HEK293 (cell line): ENCODE data around the gene TNFAIP2.
A peak's percentile ranks its signal among the peaks of the same experiment; 100 is the strongest.

Source experiments
- CTCF ChIA-PET: fragments of 350-600 bp; formaldehyde crosslinking; extraction: SDS; loops from one replicate; lab custom pipeline; 2021; ENCODE audit warnings: antibody characterized with exemption; lab: Yijun Ruan, JAX
- POLR2A ChIA-PET: fragments of 300-600 bp; formaldehyde crosslinking; extraction: SDS; loops from one replicate; lab custom pipeline; 2020; ENCODE audit warnings: antibody characterized with exemption, inconsistent platforms; lab: Yijun Ruan, JAX
- H3K27ac ChIP-seq: fragments of 200-500 bp; sonication (Bioruptor generic); 2 replicates; pipeline ENCODE4 v1.5.1; 2014; ENCODE audit warnings: low read depth, low read length, control low read depth, inconsistent platforms; ENCODE audit errors: extremely low read depth
- H3K36me3 ChIP-seq, 2 experiments: fragments of 200-500 bp in 1 of 2; sonication (Bioruptor generic) in 1 of 2; 1 replicate in 1 of 2; 2 replicates in 1 of 2; pipeline ENCODE4 v1.5.1; 2014 to 2017; ENCODE audit warnings: inconsistent platforms in 2 of 2, low read length in 2 of 2; ENCODE audit not compliant: control insufficient read depth in 2 of 2, insufficient read depth in 1 of 2
- H3K4me1 ChIP-seq: fragments of 200-500 bp; sonication (Bioruptor generic); 2 replicates; pipeline ENCODE4 v1.5.1; 2014; ENCODE audit warnings: mild to moderate bottlenecking, low read length, inconsistent platforms; ENCODE audit not compliant: control insufficient read depth, insufficient read depth
- H3K4me3 ChIP-seq: 2 replicates; pipeline ENCODE4 v1.5.1; 2011; ENCODE audit warnings: low read depth, mild to moderate bottlenecking, control low read depth, low read length, moderate library complexity
- H3K9me3 ChIP-seq: fragments of 200-500 bp; sonication (Bioruptor generic); 2 replicates; pipeline ENCODE4 v1.5.1; 2014; ENCODE audit warnings: low read depth, low read length, inconsistent platforms; ENCODE audit not compliant: control insufficient read depth, insufficient read depth
- CTCF ChIP-seq: fragments of 450-650 bp; formaldehyde crosslinking; IDR thresholded peaks from 2 replicates; pipeline ENCODE4 v1.5.1; 2016; ENCODE audit warnings: missing biosample characterization, missing genetic modification characterization
- GLIS2 ChIP-seq: fragments of 450-650 bp; formaldehyde crosslinking; IDR thresholded peaks from 2 replicates; pipeline ENCODE4 v1.5.1; 2016; ENCODE audit warnings: missing biosample characterization, missing genetic modification characterization
- KLF10 ChIP-seq: fragments of 450-650 bp; IDR thresholded peaks from 2 replicates; pipeline ENCODE4 v1.5.1; 2018; ENCODE audit warnings: missing biosample characterization, mild to moderate bottlenecking, missing genetic modification characterization
- PRDM10 ChIP-seq: fragments of 450-650 bp; formaldehyde crosslinking; IDR thresholded peaks from 2 replicates; pipeline ENCODE4 v1.5.1; 2016; ENCODE audit warnings: missing biosample characterization, missing genetic modification characterization
- REST ChIP-seq: fragments of 450-650 bp; formaldehyde crosslinking; IDR thresholded peaks from 2 replicates; pipeline ENCODE4 v1.5.1; 2016; ENCODE audit warnings: missing biosample characterization, missing genetic modification characterization
- SALL2 ChIP-seq: fragments of 450-650 bp; formaldehyde crosslinking; IDR thresholded peaks from 2 replicates; pipeline ENCODE4 v1.5.0; 2017; ENCODE audit warnings: missing biosample characterization, mild to moderate bottlenecking, missing genetic modification characterization, borderline replicate concordance
- ZEB2 ChIP-seq: fragments of 450-650 bp; formaldehyde crosslinking; IDR thresholded peaks from 2 replicates; pipeline ENCODE4 v1.5.1; 2016; ENCODE audit warnings: missing biosample characterization, missing genetic modification characterization
- ZNF155 ChIP-seq: fragments of 450-650 bp; formaldehyde crosslinking; IDR thresholded peaks from 2 replicates; pipeline ENCODE4 v1.5.1; 2016; ENCODE audit warnings: missing biosample characterization, missing genetic modification characterization
- ZNF335 ChIP-seq: fragments of 450-650 bp; formaldehyde crosslinking; conservative IDR thresholded peaks from 2 replicates; pipeline ENCODE4 v1.5.1; 2016; ENCODE audit warnings: missing biosample characterization, missing genetic modification characterization
- ZNF514 ChIP-seq: fragments of 450-650 bp; formaldehyde crosslinking; IDR thresholded peaks from 2 replicates; pipeline ENCODE4 v1.5.1; 2016; ENCODE audit warnings: missing biosample characterization, missing genetic modification characterization
- ZNF629 ChIP-seq: fragments of 450-650 bp; formaldehyde crosslinking; IDR thresholded peaks from 2 replicates; pipeline ENCODE4 v1.5.1; 2017; ENCODE audit warnings: missing biosample characterization, missing genetic modification characterization
- ZNF768 ChIP-seq: fragments of 450-650 bp; formaldehyde crosslinking; IDR thresholded peaks from 2 replicates; pipeline ENCODE4 v1.5.1; 2018; ENCODE audit warnings: missing biosample characterization, mild to moderate bottlenecking, missing genetic modification characterization
- ZSCAN23 ChIP-seq: fragments of 450-650 bp; formaldehyde crosslinking; IDR thresholded peaks from 2 replicates; pipeline ENCODE4 v1.5.1; 2016; ENCODE audit warnings: missing biosample characterization, missing genetic modification characterization

The TNFAIP2 gene

GRCh38 chr14:103122585-103122946 lies 695 bp upstream of the TNFAIP2 start:
- CTCF ChIA-PET, result no interaction called here
- Histone ChIP-seq H3K4me1 (peaks cover 10% of the 10 kb centered on the region), H3K27ac (peak overlapping the region; percentile 85)

GRCh38 chr14:103123634-103124500 lies 606 bp downstream of the TNFAIP2 start:
- Histone ChIP-seq H3K36me3 (peaks cover 0 to 4% of the 10 kb centered on the region in 2 experiments; a peak in 1 of 3 replicates), H3K4me3 (peak overlapping the region; percentile 32), H3K9me3 (no peaks in the 10 kb centered on the region), H3K4me1 (peaks cover 10% of the 10 kb centered on the region), H3K27ac (no peak overlapping the region; the same call in 1 of the 2 replicates)
- POLR2A ChIA-PET, result interaction anchor here (0.5 kb wide), 1 partner anchor 48 kb away, joined by 3 read pairs; no protein-coding TSS in a partner anchor
- CTCF ChIA-PET, result interaction anchor here (1.2 to 1.6 kb wide), 2 partner anchors 18 to 19 kb away, joined by 4 to 11 read pairs; no protein-coding TSS in a partner anchor
- TF ChIP-seq ZSCAN23 (no peak), GLIS2 (tag by site-specific recombination) (0 out of 2 replicates have a peak, but pooled peaks have one; percentile 2), ZNF629 (tag by site-specific recombination) (no peak), ZNF155 (no peak), ZNF514 (tag by site-specific recombination) (no peak), CTCF (tag by site-specific recombination) (peak; percentile 41; the same call in 1 of the 2 replicates), SALL2 (tag by site-specific recombination) (no peak)

More at GRCh38 chr14:103122585-103122946, 695 bp upstream of the TNFAIP2 start:
- POLR2A ChIA-PET, result no interaction called here
- H3K36me3 ChIP-seq, result peaks cover 0 to under 1% of the 10 kb centered on the region in 2 experiments; a peak in 1 of 3 replicates
- TF ChIP-seq ZNF629 (tag by site-specific recombination), result no peak
- TF ChIP-seq PRDM10 (tag by site-specific recombination), result 0 out of 2 replicates have a peak, but pooled peaks have one; percentile 5
- TF ChIP-seq KLF10 (tag by site-specific recombination), result no peak
- TF ChIP-seq ZEB2 (tag by site-specific recombination), result no peak
- peak; percentile 9; the same call in 1 of the 2 replicates for TF ChIP-seq ZNF335
- TF ChIP-seq REST (tag by site-specific recombination), result no peak
- TF ChIP-seq ZNF768 (tag by site-specific recombination), result no peak
- H3K9me3 ChIP-seq, result no peaks in the 10 kb centered on the region
- H3K4me3 ChIP-seq, result no peak overlapping the region
